ENCODE results near the gene PLA2R1. TPM values are rescaled to one million over a fixed set of nuclear protein-coding genes. Genes with fewer than 3 reads are reported as not detected.

PLA2R1 gene
- total RNA-seq, 4 donors from 2014 or later, result 1.4 to 18.2 (median 14.6) TPM

GRCh38 chr2:159953136-159953823 is 109.1 kb downstream of the PLA2R1 start:
- Histone ChIP-seq H3K4me3 (no peak overlapping the region), H3K4me1 (no peaks in the 10 kb centered on the region), H3K36me3 (no peaks in the 10 kb centered on the region), H3K9me3 (no peaks in the 10 kb centered on the region), H3K27me3 (no peaks in the 10 kb centered on the region), H3K27ac (no peak overlapping the region)
- intact Hi-C loops (cut with DNase I; ENCODE audit: low total_unique reads), result no loop called here
- no peak for DNase-seq
- in situ Hi-C loops (cut with MboI; ENCODE audit: low pct_ligation_motif_present in 1 of 4, low pct_unique_long_range_greater_than_20kb in 1 of 4, low sequenced_read_pairs in 3 of 4), result no loop called here
- whole genome bisulfite sequencing, 2 donors (ENCODE audit: low coverage in 1 of 2), result 86 to 92% methylated on average over 2 of the region's 2 CpGs
- TF ChIP-seq POLR2AphosphoS5 (IDR thresholded peaks at IDR 0.05) (no peak), POLR2A (IDR thresholded peaks at IDR 0.05) (no peak), EP300 (IDR thresholded peaks at IDR 0.05; ENCODE audit: low read depth) (no peak), CTCF (IDR thresholded peaks at IDR 0.05) (no peak)

- no peak overlapping the region for H3K4me3 ChIP-seq
- no peaks in the 10 kb centered on the region for H3K27me3 ChIP-seq
- DNase-seq, result no peak
- H3K4me1 ChIP-seq, result peaks cover 0 to 7% (median 0%) of the 10 kb centered on the region in 4 donors
- in situ Hi-C loops (cut with MboI; ENCODE audit: low pct_ligation_motif_present in 1 of 4, low pct_unique_long_range_greater_than_20kb in 1 of 4, low sequenced_read_pairs in 3 of 4), result no loop called here
- intact Hi-C loops (cut with DNase I; ENCODE audit: low total_unique reads), result no loop called here
- H3K27ac ChIP-seq, result no peak overlapping the region
- WGBS, 2 donors (ENCODE audit: low coverage in 1 of 2), result 50 to 53% methylated on average over 1 of the region's 1 CpG
- no peaks in the 10 kb centered on the region for H3K9me3 ChIP-seq
- no peak for TF ChIP-seq POLR2AphosphoS5 (IDR thresholded peaks at IDR 0.05)
- no peak for TF ChIP-seq EP300 (IDR thresholded peaks at IDR 0.05; ENCODE audit: low read depth)
- TF ChIP-seq POLR2A (IDR thresholded peaks at IDR 0.05), result no peak
- TF ChIP-seq CTCF (IDR thresholded peaks at IDR 0.05), result no peak
- no peaks in the 10 kb centered on the region for H3K36me3 ChIP-seq
Measured at GRCh38 chr2:159946326-159946999, 116.0 kb downstream of the PLA2R1 start.

- no peak overlapping the region for H3K4me3 ChIP-seq
- no peaks in the 10 kb centered on the region for H3K9me3 ChIP-seq
- H3K4me1 ChIP-seq, result peaks cover 0 to 7% (median 0%) of the 10 kb centered on the region in 4 donors
- intact Hi-C loops (cut with DNase I; ENCODE audit: low total_unique reads), result no loop called here
- DNase-seq, result no peak
- no peak overlapping the region for H3K27ac ChIP-seq
- no peaks in the 10 kb centered on the region for H3K27me3 ChIP-seq
- H3K36me3 ChIP-seq, result no peaks in the 10 kb centered on the region
- in situ Hi-C loops (cut with MboI; ENCODE audit: low pct_ligation_motif_present in 1 of 4, low pct_unique_long_range_greater_than_20kb in 1 of 4, low sequenced_read_pairs in 3 of 4), result no loop called here
- WGBS, 2 donors (ENCODE audit: low coverage in 1 of 2), result 93 to 100% methylated on average over 2 of the region's 2 CpGs
- TF ChIP-seq POLR2AphosphoS5 (IDR thresholded peaks at IDR 0.05) (no peak), EP300 (IDR thresholded peaks at IDR 0.05; ENCODE audit: low read depth) (no peak), POLR2A (IDR thresholded peaks at IDR 0.05) (no peak)
Measured at GRCh38 chr2:159944874-159945273, 117.5 kb downstream of the PLA2R1 start.

GRCh38 chr2:159942146-159942545 is 120.3 kb downstream of the PLA2R1 start:
- TF ChIP-seq POLR2A (IDR thresholded peaks at IDR 0.05) (no peak), POLR2AphosphoS5 (IDR thresholded peaks at IDR 0.05) (no peak)
- Histone ChIP-seq H3K27ac (no peak overlapping the region), H3K4me3 (no peak overlapping the region), H3K36me3 (no peaks in the 10 kb centered on the region), H3K9me3 (no peaks in the 10 kb centered on the region), H3K27me3 (no peaks in the 10 kb centered on the region), H3K4me1 (peaks cover 0 to 7% (median 0%) of the 10 kb centered on the region in 4 donors)
- no peak for DNase-seq
- WGBS, 2 donors (ENCODE audit: low coverage in 1 of 2), result 42 to 55% methylated on average over 1 of the region's 1 CpG
- intact Hi-C loops (cut with DNase I; ENCODE audit: low total_unique reads) (no loop called here), in situ Hi-C loops (cut with MboI; ENCODE audit: low pct_ligation_motif_present in 1 of 4, low pct_unique_long_range_greater_than_20kb in 1 of 4, low sequenced_read_pairs in 3 of 4) (no loop called here)

- in situ Hi-C loops (cut with MboI; ENCODE audit: low pct_ligation_motif_present in 1 of 4, low pct_unique_long_range_greater_than_20kb in 1 of 4, low sequenced_read_pairs in 3 of 4), result no loop called here
- no peak overlapping the region for H3K27ac ChIP-seq
- no peaks in the 10 kb centered on the region for H3K9me3 ChIP-seq
- TF ChIP-seq POLR2AphosphoS5 (IDR thresholded peaks at IDR 0.05) (no peak), EP300 (IDR thresholded peaks at IDR 0.05; ENCODE audit: low read depth) (no peak), CTCF (IDR thresholded peaks at IDR 0.05) (no peak), POLR2A (IDR thresholded peaks at IDR 0.05) (no peak)
- H3K4me3 ChIP-seq, result no peak overlapping the region
- 82 to 92% methylated on average over 5 of the region's 5 CpGs for WGBS, 2 donors (ENCODE audit: low coverage in 1 of 2)
- no peak for DNase-seq
- no peaks in the 10 kb centered on the region for H3K27me3 ChIP-seq
- H3K36me3 ChIP-seq, result no peaks in the 10 kb centered on the region
- intact Hi-C loops (cut with DNase I; ENCODE audit: low total_unique reads), result no loop called here
- H3K4me1 ChIP-seq, result peaks cover 0 to 7% (median 0%) of the 10 kb centered on the region in 4 donors
Measured at GRCh38 chr2:159941729-159942128, 120.7 kb downstream of the PLA2R1 start.

All from transverse colon (tissue), 4 donors.